Stimulated activated CD4-positive, alpha-beta T cell treated with anti-CD3 and anti-CD28 coated beads, Interleukin-1b, Interleukin-23, amount 100 ng/mL, for 24 hours (primary cell): Measurements from ENCODE around the gene ARFGEF2.
"Not testable (repeated sequence)": the region's sequence is repeated elsewhere in the genome, so short reads cannot be mapped to it uniquely, and the experiment has no call there.

Experiments used
- DNase-seq, 4 experiments: peaks; one replicate each; pipeline ENCODE4 v3.0.0-alpha.2; 2020; ENCODE audit warnings: low read depth in 4 of 4, low spot score in 1 of 4

ARFGEF2 gene

GRCh38 chr20:48921168-48921882 lies at the start of gene ARFGEF2:
Gene ARFGEF2 (plus strand): TSS chr20:48921711. CDS start chr20:48921890, 179 bp downstream.
- peak; percentile 80 to 91 (median 84) for DNase-seq

DNA sequence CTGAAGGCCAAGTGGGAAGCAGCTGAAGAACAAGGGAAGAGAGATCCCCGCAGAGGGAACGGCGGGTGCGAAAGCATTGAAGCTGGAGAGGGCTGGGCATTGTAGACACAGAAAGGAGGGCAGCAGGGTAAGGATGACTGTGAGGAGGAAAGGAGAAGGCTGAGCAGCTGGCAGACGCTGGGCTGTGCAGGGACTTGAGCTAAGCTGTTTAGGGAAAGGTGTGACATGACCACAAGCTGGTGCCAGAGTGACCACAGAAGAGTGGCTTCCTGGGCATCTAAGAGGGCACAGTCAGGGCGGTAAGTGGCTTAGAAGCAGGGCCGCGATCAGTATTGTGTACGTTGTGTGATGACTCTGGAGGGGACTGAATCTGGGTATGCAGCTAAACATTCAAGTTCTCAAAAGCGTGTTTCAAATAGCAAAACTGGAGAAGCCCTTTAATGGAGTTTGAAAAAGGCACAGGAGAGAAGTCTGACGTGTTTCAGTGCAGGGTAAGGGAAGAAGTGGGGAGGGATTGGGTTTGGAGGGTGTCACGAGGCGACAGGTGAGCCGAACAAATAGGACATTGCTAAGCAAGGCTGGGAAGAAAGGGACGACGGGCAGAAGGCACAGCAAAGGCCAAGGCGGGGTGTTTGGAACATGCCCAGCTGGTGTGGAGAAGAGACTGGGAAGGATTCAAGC lies 46.1 kb upstream of the ARFGEF2 start:
- DNase-seq, result no peak

DNA sequence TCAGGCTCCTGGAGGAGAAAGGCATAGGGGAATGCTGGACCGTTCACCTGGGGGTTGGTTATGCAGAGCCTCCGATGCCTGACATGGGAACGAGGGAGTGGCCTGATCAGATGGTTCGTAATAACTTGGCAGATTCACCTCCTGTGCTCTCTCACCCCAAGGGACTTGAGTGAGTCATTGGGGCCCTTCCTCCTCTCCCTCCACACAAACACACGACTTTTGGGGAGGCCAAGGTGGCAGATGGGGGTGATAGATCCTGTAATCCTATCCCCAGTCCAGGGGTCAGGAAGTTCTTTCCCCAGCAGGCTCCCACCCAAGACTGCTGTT lies 45.6 kb upstream of the ARFGEF2 start:
- DNase-seq, result no peak

- no peak for DNase-seq
These were observed 44.2 kb upstream of the ARFGEF2 start for GRCh38 chr20:48877304-48877703.

- DNase-seq, result no peak
These were observed 42.8 kb upstream of the ARFGEF2 start for GRCh38 chr20:48878534-48879248.

DNA sequence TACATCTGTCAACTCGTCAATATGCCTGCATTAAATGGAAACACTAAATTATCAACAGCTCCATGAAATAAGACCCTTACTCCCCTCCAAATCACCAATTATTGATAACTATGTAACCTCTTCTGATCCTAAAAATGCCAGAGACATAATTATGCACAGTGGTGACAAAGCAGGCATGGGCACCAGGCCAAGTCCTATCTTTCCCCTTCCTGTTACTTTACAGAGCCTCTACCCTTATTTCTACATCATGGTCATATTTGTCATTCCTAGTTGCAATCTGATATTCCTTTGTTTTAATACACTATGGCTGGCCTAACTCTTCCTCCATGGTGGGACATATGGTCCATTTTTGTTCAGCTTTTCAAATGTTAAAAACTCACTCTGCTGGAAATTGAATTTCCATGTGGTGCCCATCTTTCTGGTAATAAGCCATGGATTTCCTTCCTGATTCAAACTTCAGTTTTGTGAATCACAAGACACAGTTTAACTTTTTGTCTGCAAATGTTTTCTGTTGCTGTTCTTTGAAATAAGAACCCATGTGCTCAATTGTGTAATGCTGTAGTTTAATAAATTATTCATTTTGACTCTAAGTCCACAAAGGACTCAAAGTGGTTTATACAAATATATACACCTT lies 41.8 kb upstream of the ARFGEF2 start:
- DNase-seq, result no peak

GRCh38 chr20:48880331-48880730 lies 41.2 kb upstream of the ARFGEF2 start:
- DNase-seq, result no peak

DNA sequence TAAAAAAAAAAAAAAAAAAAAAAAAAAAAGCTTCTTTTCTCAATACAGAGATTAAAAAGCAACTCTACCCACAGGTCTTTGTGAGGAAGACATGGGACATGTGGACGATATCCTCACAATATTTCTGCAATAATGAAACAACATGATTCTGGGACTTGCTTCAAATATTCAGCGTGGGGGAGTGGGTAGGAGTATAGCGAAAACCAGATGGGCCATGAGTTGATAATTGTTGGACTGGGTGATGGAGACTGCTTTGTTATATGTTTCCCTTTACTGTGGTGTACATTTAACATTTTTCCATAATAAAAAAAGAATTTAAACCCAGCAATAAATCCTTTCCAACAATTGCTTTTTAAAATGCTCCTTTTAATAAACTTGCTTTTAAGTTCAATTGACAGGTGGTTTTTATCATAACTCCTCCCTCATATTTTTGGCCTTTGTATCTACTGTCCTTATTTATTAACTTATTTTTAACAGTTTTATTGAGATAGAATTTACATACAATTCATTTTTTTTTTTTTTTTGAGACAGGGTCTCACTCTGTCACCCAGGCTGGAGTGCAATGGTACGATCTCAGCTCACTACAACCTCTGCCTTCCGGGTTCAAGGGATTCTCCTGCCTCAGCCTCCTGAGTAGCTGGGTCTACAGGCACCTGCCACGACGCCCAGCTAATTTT lies 40.4 kb upstream of the ARFGEF2 start:
- DNase-seq, result no peak

DNA sequence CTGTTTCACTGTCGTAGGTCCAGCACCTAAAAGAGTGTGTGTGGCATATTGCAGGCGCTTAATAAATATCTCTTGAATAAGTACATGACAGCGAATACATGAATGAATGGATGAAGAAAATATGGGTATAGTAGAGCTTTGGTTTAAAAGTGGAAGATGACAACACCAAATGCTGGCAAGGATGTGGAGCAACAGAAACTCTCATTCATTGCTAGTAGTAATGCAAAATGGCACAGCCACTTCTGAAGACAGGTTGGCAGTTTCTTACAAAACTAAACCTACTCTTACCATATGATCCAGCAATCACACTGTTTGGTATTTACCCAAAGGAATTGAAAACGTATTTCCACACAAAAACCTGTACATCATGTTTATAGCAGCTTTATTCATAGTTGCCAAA lies 36.3 kb upstream of the ARFGEF2 start:
- DNase-seq, result no peak

DNA sequence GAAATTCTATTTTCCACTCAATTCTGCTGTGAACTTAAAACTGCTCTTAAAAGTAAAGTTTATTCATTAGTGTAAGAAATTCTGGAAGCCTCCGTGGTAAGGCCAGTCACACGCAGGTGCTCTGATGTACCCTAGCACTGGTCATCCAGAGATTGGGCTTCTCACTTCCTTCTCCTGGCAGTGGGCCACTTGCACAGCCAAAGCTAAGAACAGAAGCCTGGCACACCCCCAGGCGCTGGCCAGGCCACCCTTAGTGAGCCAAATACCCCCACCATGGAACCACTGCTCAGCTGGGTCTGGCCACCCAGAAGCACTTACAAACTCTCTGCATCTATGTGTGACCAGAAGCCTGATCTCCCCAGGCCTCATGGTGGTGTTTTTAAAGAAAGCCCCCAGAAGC lies 35.3 kb upstream of the ARFGEF2 start:
- no peak for DNase-seq

DNA sequence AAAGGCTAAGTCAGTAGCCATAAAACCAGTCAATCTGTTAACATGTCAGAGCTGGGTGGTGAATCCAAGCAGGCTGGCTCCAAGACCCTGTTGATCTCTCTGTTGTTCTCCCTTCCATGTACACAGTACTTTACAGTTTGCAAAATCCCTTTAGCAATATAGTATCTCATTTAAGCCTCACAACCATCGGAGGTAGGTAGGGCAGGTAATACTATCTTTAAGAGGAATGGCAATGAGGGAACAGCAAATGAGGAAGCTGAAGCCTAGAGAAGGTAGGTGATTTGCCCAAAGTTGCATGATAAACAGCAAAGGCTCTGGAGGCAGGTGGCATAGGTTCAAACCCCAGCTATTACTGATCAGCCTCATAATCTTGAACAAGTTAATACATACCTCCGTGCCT lies 34.7 kb upstream of the ARFGEF2 start:
- DNase-seq, result no peak

GRCh38 chr20:48888517-48888916 lies 33.0 kb upstream of the ARFGEF2 start:
- not testable (repeated sequence) for DNase-seq

GRCh38 chr20:48889140-48889790 lies 32.2 kb upstream of the ARFGEF2 start:
- no peak for DNase-seq

DNA sequence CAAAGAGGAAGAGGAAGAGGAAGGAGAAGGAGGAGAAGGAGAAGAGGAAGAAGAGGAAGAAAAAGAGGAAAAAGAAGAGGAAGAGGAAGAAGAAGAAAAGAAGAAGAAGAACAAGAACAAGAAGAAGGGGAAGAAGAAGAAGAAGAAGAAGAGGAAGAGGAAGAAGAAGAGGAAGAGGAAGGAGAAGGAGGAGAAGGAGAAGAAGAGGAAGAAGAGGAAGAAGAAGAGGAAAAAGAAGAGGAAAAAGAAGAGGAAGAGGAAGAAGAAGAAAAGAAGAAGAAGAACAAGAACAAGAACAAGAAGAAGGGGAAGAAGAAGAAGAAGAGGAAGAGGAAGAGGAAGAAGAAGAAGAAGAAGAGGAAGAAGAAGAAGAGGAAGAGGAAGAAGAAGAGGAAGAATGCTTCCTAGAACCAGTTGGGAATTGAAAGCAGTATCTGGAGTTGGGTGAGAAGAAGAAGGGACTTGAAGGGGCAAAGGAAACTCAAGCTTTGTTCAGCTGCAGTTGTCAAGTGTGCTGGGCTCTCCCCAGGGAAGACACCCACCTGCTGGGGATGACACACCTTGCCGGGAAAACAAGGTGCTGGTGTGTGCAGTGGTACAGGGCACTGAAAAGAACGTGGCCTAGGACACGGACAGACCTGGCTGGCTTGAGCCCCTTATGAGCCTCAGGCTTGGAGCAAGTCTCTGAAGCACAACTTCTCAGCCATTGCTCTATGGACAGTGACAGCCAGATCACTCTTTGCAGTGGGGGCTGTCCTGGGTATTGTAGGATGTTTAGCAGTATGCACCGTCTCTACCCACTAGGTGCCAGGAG lies 30.1 kb upstream of the ARFGEF2 start:
- DNase-seq, result no peak

DNA sequence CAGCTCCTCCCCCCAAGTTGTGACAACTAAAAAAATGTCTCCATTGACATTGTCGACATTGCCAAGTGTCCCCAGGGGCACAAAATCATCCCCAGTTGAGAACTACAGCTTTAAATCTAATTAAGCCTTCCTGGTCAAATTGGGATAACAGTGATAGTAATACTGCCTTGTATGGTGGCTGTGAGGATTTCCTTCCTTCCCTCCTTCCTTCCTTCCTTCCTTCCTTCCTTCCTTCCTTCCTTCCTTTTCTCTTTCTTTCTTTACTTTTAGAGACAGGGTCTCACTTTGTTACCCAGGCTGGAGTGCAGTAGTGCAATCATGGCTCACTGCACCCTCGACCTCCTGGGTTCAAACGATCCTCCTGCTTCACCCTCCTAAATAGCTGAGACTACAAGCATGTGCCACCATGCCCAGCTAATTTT lies 29.5 kb upstream of the ARFGEF2 start:
- DNase-seq, result no peak

DNA sequence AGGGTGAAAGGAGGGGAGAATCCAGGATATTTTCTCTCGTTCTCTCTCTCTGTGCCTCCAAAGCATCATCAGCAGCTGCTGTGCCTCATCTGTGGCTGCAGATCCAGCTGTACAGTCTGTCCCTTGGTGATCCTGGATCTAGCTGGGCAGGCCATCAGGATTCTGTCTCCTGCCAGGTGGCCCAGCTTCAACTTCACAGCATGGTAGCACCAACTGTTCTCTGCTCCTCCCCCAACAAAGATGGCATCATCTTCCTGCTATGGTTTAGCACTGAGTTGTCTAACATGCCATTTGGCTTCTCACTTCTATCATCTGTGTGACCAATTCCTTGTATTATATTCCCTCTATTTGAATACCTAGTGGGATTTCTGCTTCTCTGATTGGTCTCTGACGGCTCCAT lies 28.6 kb upstream of the ARFGEF2 start:
- DNase-seq, result no peak

DNA sequence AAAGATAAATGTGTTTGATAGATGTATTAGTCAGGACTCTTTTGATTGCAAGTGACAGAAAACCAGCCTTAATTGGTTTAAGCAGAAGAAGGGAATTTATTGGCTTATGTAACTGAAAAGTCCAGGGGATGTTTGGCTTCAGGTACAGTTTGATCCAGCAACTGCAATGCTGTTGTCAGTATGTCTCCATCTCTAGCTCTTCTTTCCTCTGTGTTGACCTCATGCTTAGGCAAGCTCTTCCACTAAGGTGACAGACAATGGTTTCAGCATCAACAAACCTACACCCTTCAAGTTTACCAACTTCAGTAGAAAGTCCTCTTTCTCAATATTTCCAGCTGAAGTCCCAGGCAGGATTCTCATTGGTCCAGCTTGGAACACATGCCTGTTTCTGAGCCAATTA lies 28.1 kb upstream of the ARFGEF2 start:
- DNase-seq, result no peak

- DNase-seq, result no peak
These were observed 24.1 kb upstream of the ARFGEF2 start for GRCh38 chr20:48897305-48898010.

GRCh38 chr20:48898210-48898609 lies 23.3 kb upstream of the ARFGEF2 start:
- no peak for DNase-seq
